Measurements from ENCODE around the gene FAM163A.

DNA sequence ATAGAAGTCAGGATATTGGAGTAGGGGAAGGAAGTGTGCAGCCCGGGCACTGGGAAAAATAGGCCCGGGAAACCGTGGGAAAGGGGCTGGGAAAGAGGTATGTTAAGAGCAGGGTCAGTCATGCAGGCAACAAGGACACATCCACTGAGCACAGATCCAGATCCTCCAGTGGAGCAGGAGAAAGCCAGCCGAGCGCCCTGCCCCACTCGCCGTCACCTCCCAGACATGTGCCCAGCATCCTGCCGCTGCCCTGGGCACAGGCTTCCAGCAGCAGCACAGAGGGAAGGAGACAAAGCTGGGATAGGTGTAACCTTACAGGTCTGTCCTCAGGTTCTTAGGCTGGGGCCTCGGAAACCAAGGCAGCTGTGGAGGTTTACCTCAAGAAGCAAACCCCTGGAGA, 64.2 kb downstream of the FAM163A start:
- TF ChIP-seq GATA2 (IDR thresholded peaks at IDR 0.05; ENCODE audit: low read depth, low read length) (no peak), GATA3 (IDR thresholded peaks at IDR 0.05; ENCODE audit: low read depth, low read length) (no peak)

Measured in SH-SY5Y (cell line).